DND-41 (cell line): Measurements from ENCODE around the gene PPP6R2.

ENCODE experiments used
- CTCF ChIP-seq: IDR thresholded peaks from 2 replicates; pipeline ENCODE4 v1.5.1; 2012; ENCODE audit warnings: borderline replicate concordance, low read length, moderate library complexity, mild to moderate bottlenecking; ENCODE audit not compliant: poor library complexity, severe bottlenecking; ENCODE audit errors: extremely low read depth
- EZH2 ChIP-seq: IDR thresholded peaks from 3 replicates; pipeline ENCODE4 v1.6.1; 2012; ENCODE audit warnings: borderline replicate concordance, low read depth, mild to moderate bottlenecking, moderate library complexity, low read length, inconsistent platforms; ENCODE audit not compliant: severe bottlenecking

- TF ChIP-seq CTCF, result no peak
- TF ChIP-seq EZH2, result no peak
Measured at GRCh38 chr22:50337262-50338041, 5.7 kb upstream of the PPP6R2 start.
